Measurements from ENCODE around the gene SPATA12. TPM values are rescaled to one million over a fixed set of nuclear protein-coding genes. Genes with fewer than 3 reads are reported as not detected.
"Not testable (repeated sequence)": the region's sequence is repeated elsewhere in the genome, so short reads cannot be mapped to it uniquely, and the experiment has no call there.

Gene SPATA12
- total RNA-seq, 1 experiment from 2014 or later: not detected

DNA sequence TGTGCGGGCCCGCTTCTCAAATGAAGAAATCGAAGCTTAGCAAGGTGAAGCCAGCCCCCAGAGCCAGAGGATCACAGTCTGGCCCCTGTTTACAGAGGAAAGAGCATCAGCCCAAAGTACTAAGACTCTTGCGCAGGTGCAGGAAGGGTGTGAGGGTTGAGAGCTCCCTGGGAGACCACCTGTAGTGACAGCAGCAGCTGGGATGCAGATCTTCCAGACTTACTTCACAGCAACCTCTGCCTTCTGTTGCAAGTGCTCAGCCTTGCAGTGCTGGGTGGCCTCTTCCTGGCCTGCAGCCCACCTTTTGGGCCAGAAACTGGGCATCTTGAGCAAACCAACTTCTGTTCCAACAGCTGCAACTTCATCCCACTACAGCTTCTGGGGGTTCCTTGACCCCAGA, 19.7 kb downstream of the SPATA12 start:
- DNase-seq (ENCODE audit: extremely low read depth, low read depth): no peak

DNA sequence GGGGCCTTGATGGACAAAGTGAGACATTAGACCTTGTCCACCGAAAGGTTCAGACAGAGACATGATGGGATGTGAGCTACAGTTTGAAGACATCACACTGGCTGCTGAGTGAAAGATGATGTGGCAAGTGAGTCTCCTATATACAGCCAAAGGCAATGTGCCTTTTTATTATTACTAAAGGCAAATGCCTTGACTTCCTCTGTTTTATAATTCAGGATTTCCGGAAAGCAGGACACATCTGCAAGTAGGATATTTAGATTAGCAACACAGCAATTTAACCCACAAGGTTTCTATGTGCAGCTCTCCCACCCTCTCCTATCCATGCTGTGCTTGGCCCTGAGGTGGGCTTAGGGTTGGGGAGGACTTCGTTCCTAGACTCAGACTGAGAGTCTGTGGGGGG, 20.7 kb downstream of the SPATA12 start:
- no peak for DNase-seq (ENCODE audit: extremely low read depth, low read depth)

- DNase-seq (ENCODE audit: extremely low read depth, low read depth): no peak
Measured at GRCh38 chr3:57082481-57082880, 22.0 kb downstream of the SPATA12 start.

GRCh38 chr3:57083266-57083995, 23.0 kb downstream of the SPATA12 start:
- DNase-seq (ENCODE audit: extremely low read depth, low read depth): not testable (repeated sequence)

GRCh38 chr3:57085211-57085610, 24.7 kb downstream of the SPATA12 start:
- DNase-seq (ENCODE audit: extremely low read depth, low read depth): no peak

DNA sequence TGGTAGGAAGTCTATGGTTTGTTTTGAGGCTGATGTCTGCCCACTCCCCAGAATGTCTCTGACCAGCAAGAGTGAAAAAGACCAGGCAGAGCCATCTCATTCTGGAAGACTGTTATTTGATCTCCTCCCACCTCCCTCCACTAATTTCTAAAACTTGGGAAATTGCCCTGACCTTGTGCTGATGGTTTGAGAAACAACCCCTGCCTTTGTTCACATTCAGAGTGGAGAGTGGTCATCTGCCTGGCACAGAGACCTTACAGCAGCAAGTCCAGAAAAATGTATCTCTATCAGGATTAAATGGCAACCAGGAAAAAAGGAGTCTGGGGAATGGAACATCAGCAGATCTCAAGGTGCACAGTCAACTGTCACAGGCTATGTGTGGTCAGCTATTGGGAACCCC, 25.7 kb downstream of the SPATA12 start:
- DNase-seq (ENCODE audit: extremely low read depth, low read depth): no peak

GRCh38 chr3:57087361-57088092, 27.1 kb downstream of the SPATA12 start:
- DNase-seq (ENCODE audit: extremely low read depth, low read depth): no peak

- DNase-seq (ENCODE audit: extremely low read depth, low read depth): no peak
Measured at GRCh38 chr3:57088503-57088902, 28.0 kb downstream of the SPATA12 start.

- DNase-seq (ENCODE audit: extremely low read depth, low read depth): no peak
Measured at GRCh38 chr3:57089043-57089442, 28.6 kb downstream of the SPATA12 start.

- no peak for DNase-seq (ENCODE audit: extremely low read depth, low read depth)
Measured at GRCh38 chr3:57091521-57092273, 31.2 kb downstream of the SPATA12 start.

- DNase-seq (ENCODE audit: extremely low read depth, low read depth): no peak
Measured at GRCh38 chr3:57093489-57093888, 33.0 kb downstream of the SPATA12 start.

- DNase-seq (ENCODE audit: extremely low read depth, low read depth): no peak
Measured at GRCh38 chr3:57093971-57094535, 33.6 kb downstream of the SPATA12 start.

- no peak for DNase-seq (ENCODE audit: extremely low read depth, low read depth)
Measured at GRCh38 chr3:57094575-57094974, 34.1 kb downstream of the SPATA12 start.

- no peak for DNase-seq (ENCODE audit: extremely low read depth, low read depth)
Measured at GRCh38 chr3:57095363-57095762, 34.9 kb downstream of the SPATA12 start.

DNA sequence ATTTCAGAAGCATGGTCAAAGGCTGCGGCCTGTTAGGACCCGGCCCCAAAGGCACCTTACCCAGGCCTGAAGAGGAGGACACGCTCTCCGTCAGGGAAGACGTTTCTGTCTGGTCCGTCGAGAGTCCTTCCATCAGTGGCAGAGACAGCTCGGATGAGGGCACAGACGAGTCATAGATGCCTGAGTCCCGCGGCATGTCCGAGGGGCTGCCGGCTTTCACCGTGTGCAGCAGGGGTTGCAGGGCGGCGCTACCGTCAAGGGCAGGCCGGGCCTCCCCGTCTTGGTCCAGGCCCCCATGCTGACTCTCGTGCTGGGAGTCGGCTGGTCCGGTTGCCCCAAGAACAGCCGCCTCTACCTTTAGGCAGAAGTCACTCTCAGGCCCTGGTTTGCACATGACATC, 37.1 kb downstream of the SPATA12 start:
- DNase-seq (ENCODE audit: extremely low read depth, low read depth): no peak

GRCh38 chr3:57098418-57099310, 38.2 kb downstream of the SPATA12 start:
- DNase-seq (ENCODE audit: extremely low read depth, low read depth): no peak

- DNase-seq (ENCODE audit: extremely low read depth, low read depth): peak; percentile 58
Measured at GRCh38 chr3:57100046-57100695, 39.7 kb downstream of the SPATA12 start.

DNA sequence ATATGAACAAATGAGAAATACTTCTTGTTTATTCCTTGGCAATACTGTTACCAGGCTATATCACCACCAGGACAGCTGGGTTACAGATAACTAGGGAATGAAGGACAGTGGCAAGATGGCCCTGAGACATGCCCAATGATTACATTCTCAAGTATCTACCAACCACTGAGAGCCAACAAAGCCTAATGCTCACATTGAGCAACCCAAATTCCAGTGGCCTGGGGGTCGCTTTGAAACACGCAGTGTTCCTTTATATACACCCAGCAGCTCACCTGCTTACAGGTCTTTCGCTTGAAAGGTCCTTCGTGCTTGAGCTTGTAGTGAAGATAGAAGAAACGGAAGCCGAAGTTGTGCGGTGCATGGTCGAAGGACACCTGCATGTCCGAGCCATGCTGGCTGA, 45.1 kb downstream of the SPATA12 start:
- no peak for DNase-seq (ENCODE audit: extremely low read depth, low read depth)

DNA sequence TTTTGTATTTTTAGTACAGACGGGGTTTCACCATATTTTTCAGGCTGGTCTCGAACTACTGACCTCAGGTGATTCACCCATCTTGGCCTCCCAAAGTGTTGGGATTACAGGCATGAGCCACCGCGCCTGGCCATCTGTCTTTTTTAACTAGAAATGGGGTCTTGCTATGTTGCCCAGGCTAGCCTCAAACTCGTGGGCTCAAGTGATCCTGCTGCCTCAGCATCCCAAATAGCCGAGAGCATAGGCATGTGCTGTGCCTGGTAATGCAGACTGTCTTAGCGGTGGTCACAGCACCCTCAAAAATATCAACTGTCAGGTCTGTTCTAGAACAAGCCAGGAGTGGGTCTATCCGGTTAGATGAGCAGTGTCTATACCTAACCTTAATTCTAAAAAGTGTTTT, 48.2 kb downstream of the SPATA12 start:
- DNase-seq (ENCODE audit: extremely low read depth, low read depth): no peak
